GM23338 (cell line): ENCODE data around the gene KAT2A.

Experiments
- ZNF331 ChIP-seq: fragments of 250-450 bp; sonication (Bioruptor Pico); IDR thresholded peaks from 2 replicates; pipeline ENCODE4 v1.5.0; 2020; ENCODE audit warnings: low read depth, mild to moderate bottlenecking, moderate library complexity
- TF ChIP-seq, protein P1 (sequence below), 2 experiments: fragments of 200-600 bp in 1 of 2; sonication (generic) in 1 of 2; conservative IDR thresholded peaks; 2 replicates each; pipeline versions ENCODE4 v1.5.1 to v1.6.1; 2016 to 2017; ENCODE audit warnings: antibody characterized with exemption in 2 of 2, low read depth in 2 of 2, mild to moderate bottlenecking in 2 of 2, moderate library complexity in 1 of 2

GRCh38 chr17:42169351-42169750, 48.2 kb upstream of the KAT2A start:
- TF ChIP-seq ZNF331 (CRISPR knock-in tag): no peak
- TF ChIP-seq, protein P1, sequence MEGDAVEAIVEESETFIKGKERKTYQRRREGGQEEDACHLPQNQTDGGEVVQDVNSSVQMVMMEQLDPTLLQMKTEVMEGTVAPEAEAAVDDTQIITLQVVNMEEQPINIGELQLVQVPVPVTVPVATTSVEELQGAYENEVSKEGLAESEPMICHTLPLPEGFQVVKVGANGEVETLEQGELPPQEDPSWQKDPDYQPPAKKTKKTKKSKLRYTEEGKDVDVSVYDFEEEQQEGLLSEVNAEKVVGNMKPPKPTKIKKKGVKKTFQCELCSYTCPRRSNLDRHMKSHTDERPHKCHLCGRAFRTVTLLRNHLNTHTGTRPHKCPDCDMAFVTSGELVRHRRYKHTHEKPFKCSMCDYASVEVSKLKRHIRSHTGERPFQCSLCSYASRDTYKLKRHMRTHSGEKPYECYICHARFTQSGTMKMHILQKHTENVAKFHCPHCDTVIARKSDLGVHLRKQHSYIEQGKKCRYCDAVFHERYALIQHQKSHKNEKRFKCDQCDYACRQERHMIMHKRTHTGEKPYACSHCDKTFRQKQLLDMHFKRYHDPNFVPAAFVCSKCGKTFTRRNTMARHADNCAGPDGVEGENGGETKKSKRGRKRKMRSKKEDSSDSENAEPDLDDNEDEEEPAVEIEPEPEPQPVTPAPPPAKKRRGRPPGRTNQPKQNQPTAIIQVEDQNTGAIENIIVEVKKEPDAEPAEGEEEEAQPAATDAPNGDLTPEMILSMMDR (conservative IDR thresholded peaks at IDR 0.05; ENCODE audit: low read depth in 2 of 2): no peak
